ENCODE measurements around the gene TPSD1.
A peak's percentile ranks its signal among the peaks of the same experiment; 100 is the strongest.

Gene TPSD1

GRCh38 chr16:1300664-1301476 is 45.0 kb downstream of the TPSD1 start:
- peak; percentile 68 for DNase-seq

DNA sequence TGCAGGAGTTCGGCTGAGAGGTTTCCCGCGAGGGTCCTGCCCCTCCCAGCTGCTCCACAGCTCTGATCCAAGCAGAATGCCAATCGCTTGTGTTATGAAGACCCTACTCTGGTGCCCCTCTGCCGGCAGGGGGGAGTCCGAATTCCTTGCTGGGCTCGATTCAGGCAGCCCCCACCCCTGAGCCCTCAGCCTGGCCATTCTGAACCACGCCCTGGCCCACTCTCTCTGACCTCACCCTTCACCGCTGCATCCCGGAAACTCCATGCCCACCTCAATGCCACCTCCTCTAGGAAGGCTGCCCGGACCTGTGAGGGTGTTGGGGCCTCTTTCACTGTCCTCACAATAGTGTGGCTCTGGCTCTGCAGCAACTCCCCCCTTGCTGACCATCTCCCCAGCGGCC is 45.7 kb downstream of the TPSD1 start:
- DNase-seq, result no peak

DNA sequence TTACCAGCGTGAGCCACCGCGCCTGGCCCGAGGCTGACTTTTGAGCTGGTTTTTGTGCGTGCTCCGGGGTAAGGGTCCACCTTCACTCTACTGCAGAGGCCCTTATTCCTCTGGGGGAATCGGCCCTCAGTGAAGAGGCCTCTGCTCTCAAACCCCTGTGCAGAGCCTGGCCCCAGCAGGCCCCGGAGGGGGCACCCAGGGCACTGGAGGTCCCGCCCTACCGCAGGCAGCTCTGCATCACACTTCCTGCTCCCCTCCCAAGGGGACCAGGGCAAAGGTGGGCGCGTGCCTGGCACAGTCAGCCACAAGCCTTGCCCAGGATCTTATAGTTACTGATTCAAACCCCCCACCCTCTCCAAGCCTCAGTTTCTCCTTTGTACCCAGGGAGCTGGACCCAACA is 50.0 kb downstream of the TPSD1 start:
- no peak for DNase-seq

DNA sequence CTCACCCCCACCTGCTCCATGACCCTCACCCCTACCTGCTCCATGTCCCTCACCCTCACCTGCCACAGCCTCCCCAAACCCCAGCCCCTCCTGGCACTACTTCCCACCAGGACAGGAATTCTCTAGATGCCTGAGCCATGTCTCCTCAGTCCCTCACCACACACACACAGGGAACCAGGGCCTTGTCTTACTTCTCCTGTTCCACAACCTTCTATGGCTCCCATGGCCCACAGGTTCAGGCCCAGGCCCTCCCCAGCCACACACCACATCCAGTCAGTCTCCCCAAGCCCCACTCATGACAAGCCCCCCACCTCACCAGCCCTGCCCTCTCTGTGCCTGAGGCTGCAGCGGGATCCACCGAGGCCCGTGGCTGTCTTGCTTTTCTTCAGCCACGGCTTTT is 50.5 kb downstream of the TPSD1 start:
- DNase-seq, result no peak

DNA sequence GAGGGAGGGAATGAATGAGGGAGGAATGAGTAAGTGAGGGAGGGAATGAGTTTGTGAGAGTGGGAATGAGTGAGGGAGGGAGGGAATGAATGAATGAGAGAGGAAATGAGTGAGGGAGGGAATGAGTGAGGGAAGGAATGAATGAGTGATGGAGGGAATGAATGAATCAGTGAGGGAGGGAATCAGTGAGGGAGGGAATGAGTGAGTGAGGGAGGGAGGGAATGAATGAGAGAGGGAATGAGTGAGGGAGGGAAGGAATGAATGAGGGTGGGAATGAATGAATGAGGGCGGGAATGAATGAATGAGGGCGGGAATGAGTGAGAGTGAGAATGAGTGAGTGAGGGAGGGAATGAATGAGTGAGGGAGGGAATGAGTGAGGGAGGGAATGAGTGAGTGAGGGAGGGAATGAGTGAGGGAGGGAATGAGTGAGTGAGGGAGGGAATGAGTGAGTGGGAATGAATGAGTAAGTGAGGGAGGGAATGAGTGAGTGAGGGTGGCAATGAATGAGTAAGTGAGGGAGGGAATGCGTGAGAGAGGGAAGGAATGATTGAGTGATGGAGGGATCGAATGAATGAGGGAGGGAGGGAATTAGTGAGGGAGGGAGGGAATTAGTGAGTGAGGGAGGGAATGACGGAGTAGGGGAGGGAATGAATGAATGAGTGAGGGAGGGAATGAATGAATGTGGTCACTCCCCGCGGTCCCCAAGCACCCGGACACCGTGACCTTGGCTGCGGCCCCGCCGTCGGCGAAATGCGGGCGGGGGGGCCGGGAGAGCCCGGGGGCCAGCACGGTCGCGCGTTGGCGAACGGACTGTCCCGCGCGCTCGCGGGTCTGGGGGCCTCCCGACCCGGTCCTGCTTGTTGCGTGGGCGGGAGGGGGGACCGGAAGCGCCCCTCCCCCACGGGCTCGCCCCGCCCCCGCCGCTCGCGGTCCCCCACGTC is 52.4 kb downstream of the TPSD1 start:
- no peak for DNase-seq

All from effector CD8-positive, alpha-beta T cell (primary cell).